ENCODE results near the gene FN1. TPM values are rescaled to one million over a fixed set of nuclear protein-coding genes. Genes with fewer than 3 reads are reported as not detected.

FN1 gene
- total and polyA plus RNA-seq, 2 of the 8 experiments (the other 6 are each of a cell fraction or from before 2014, with no cell fraction given): 42.9 to 109 TPM

- WGBS, 2 experiments (ENCODE audit: extremely low coverage in 1 of 2, insufficient coverage in 1 of 2, insufficient read length in 1 of 2, insufficient replicate concordance in 2 of 2, low coverage in 1 of 2, low lambda C conversion rate in 2 of 2, missing lambda C conversion rate in 1 of 2): 96% methylated on average over 4 of the region's 4 CpGs; no CpG with 5 or more reads in 1 of the 2 experiments
- H4K91ac ChIP-seq (replicated peaks; ENCODE audit: insufficient read length, low read length): no peak overlapping the region
- ChIA-PET POLR2A (ENCODE audit: partially characterized antibody) (interaction anchor here (1.4 kb wide), 1 partner anchor 12 kb away, joined by 3 read pairs; no protein-coding TSS in a partner anchor), CTCF (ENCODE audit: partially characterized antibody) (interaction anchor here (0.6 to 0.9 kb wide), 2 partner anchors 321 to 506 kb away, joined by 3 read pairs; no protein-coding TSS in a partner anchor)
- no peaks in the 10 kb centered on the region for H3K23me2 ChIP-seq (ENCODE audit: low read depth, low read length)
- H3K27ac ChIP-seq (ENCODE audit: low read depth, low read length): no peak overlapping the region
- no peak overlapping the region for H3K56ac ChIP-seq (replicated peaks; ENCODE audit: insufficient read length, low read depth, low read length)
- no peak overlapping the region for H3K4me2 ChIP-seq (ENCODE audit: insufficient read depth in 1 of 2, low read depth in 2 of 2, low read length in 2 of 2)
- no peaks in the 10 kb centered on the region for H3K27me3 ChIP-seq (replicated peaks in 1 of 4; ENCODE audit: control insufficient read depth in 3 of 4, extremely low read depth in 1 of 4, insufficient read depth in 3 of 4, low read length in 3 of 4)
- H4K5ac ChIP-seq (ENCODE audit: insufficient read length, low read depth, low read length): no peak overlapping the region
- no peak overlapping the region for H2AK5ac ChIP-seq (ENCODE audit: low read depth, low read length)
- H3K14ac ChIP-seq (ENCODE audit: insufficient read length): no peak overlapping the region
- H3K36me3 ChIP-seq (ENCODE audit: control insufficient read depth in 2 of 4, insufficient read depth in 4 of 4, low read length in 3 of 4): peaks cover 0 to 64% (median 14%) of the 10 kb centered on the region in 4 experiments; a peak in 6 of 8 replicates
- H3K79me2 ChIP-seq (ENCODE audit: control insufficient read depth in 1 of 2, insufficient read depth in 2 of 2, low read length in 2 of 2): no peaks in the 10 kb centered on the region
- no peak overlapping the region for H3K23ac ChIP-seq (ENCODE audit: insufficient read length)
- H3K4me3 ChIP-seq (ENCODE audit: extremely low read depth in 1 of 4, insufficient read depth in 2 of 4, low read depth in 3 of 4, low read length in 4 of 4): no peak overlapping the region
- H4K8ac ChIP-seq (ENCODE audit: extremely low read depth, insufficient read depth, low read length): no peak overlapping the region
- H3K9me3 ChIP-seq (ENCODE audit: insufficient read depth in 2 of 2, low read depth in 1 of 2, low read length in 1 of 2): no peaks in the 10 kb centered on the region
- no peaks in the 10 kb centered on the region for H3K4me1 ChIP-seq (replicated peaks in 1 of 4; ENCODE audit: control insufficient read depth in 3 of 4, insufficient read depth in 4 of 4, low read length in 3 of 4)
- no peak overlapping the region for H2BK5ac ChIP-seq (ENCODE audit: low read depth, low read length)
- DNase-seq (ENCODE audit: low read depth in 1 of 2, low spot score in 2 of 2): no peak
- FAIRE-seq: no peak
- no peak overlapping the region for H3K4ac ChIP-seq (replicated peaks; ENCODE audit: insufficient read length, low read depth, low read length)
- H2BK12ac ChIP-seq (ENCODE audit: low read depth, low read length): no peak overlapping the region
- H2BK120ac ChIP-seq (replicated peaks; ENCODE audit: low read depth, low read length): no peak overlapping the region
- H3K18ac ChIP-seq (ENCODE audit: extremely low read depth, low read length): no peak overlapping the region
- no peak overlapping the region for H2BK15ac ChIP-seq (ENCODE audit: low read length)
- H2AFZ ChIP-seq (ENCODE audit: low read length): no peak overlapping the region
- H3K9ac ChIP-seq (replicated peaks in 1 of 4; ENCODE audit: extremely low read depth in 1 of 4, low read depth in 3 of 4, low read length in 3 of 4): no peak overlapping the region
- H3K79me1 ChIP-seq (ENCODE audit: low read depth, low read length): no peaks in the 10 kb centered on the region
- no peaks in the 10 kb centered on the region for H4K20me1 ChIP-seq (replicated peaks in 1 of 2; ENCODE audit: control insufficient read depth in 1 of 2, insufficient read depth in 2 of 2, low read length in 2 of 2)
- H2BK20ac ChIP-seq (ENCODE audit: low read length): no peak overlapping the region
- TF ChIP-seq EP300 (IDR thresholded peaks at IDR 0.05; ENCODE audit: borderline replicate concordance in 1 of 2, low read depth in 2 of 2, low read length in 2 of 2) (no peak), KDM1A (IDR thresholded peaks at IDR 0.05; ENCODE audit: borderline replicate concordance, low read length) (no peak), TAF7 (optimal IDR thresholded peaks at IDR 0.05; ENCODE audit: borderline replicate concordance, low read depth, low read length) (no peak), SIRT6 (IDR thresholded peaks at IDR 0.05; ENCODE audit: low read length) (no peak), YY1 (IDR thresholded peaks at IDR 0.05; ENCODE audit: low read depth, low read length) (no peak), CHD2 (IDR thresholded peaks at IDR 0.05; ENCODE audit: low read length) (no peak), ZNF274 (IDR thresholded peaks at IDR 0.05; ENCODE audit: borderline replicate concordance, extremely low read depth, low read length) (no peak), SRF (IDR thresholded peaks at IDR 0.05; ENCODE audit: low read depth, low read length) (no peak), SP2 (IDR thresholded peaks at IDR 0.05; ENCODE audit: low read length) (no peak), MAFK (IDR thresholded peaks at IDR 0.05; ENCODE audit: low read depth, low read length) (no peak), RFX5 (IDR thresholded peaks at IDR 0.05; ENCODE audit: borderline replicate concordance, low read depth, low read length) (no peak), SIN3A (conservative IDR thresholded peaks at IDR 0.05 in 1 of 2, IDR thresholded peaks at IDR 0.05 in 1 of 2; ENCODE audit: low read depth in 1 of 2, low read length in 2 of 2) (no peak), SP4 (IDR thresholded peaks at IDR 0.05; ENCODE audit: low read length) (no peak), ATF3 (IDR thresholded peaks at IDR 0.05; ENCODE audit: insufficient read depth, low read depth, low read length) (no peak)
These were observed 70.6 kb downstream of the FN1 start for GRCh38 chr2:215365184-215365658.
